ENCODE data around the gene ZFPL1.

The ZFPL1 gene

DNA sequence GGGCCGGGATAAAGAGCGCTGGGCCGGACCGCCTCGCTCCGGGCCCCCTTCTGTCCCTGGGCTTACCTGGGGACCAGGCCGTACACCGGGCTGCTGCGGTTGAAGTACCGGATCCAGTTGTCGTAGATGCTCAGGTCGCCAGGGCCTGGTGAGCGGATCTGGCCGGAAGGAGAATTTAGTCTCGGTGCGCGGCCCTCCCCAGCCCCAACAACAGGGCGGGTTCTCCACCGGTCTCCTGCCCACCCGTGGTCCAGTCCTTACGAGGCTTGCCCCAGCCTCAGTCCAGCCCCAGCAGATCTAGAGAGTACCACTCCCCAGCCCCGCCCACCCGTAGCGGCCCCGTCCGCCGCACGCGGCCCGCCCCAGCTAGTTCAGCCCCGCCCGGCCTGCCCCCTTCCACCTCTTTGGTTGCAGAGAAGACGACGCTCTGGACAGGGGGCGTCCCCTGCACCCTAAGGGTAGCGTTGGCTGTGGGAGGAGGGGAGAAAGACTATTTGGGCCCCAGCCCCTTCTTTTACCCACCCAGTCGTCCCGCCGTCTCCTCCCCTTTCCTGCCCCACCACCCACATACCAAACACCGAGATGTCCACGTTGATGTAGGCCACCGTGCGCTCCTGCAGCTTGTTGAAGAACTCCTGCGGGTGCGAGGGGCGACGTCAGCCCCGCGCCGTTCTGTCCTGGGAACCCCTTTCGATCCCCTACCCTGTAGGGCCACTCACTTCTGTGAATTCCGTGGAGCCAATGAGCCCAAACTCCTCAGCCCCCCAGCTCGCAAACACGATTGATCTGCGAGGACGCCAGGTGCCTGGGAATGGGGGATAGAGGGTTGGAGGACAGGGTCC lies 36.2 kb upstream of the ZFPL1 start:
- peaks cover 3% of the 10 kb centered on the region for H3K79me2 ChIP-seq (ENCODE audit: control insufficient read depth, insufficient read depth, low read length, unreplicated experiment)
- H3K36me3 ChIP-seq (ENCODE audit: insufficient read depth, low read length), result 0 out of 2 replicates have a peak, but pooled peaks cover 5% of the 10 kb centered on the region
- H3K4me3 ChIP-seq (ENCODE audit: low read depth, low read length), result peak overlapping the region; percentile 75
- H3K27ac ChIP-seq (ENCODE audit: low read depth, low read length), result no peak overlapping the region
- H3K4me1 ChIP-seq (ENCODE audit: control insufficient read depth, insufficient read depth, low read length, unreplicated experiment), result peaks cover 2% of the 10 kb centered on the region
- no peaks in the 10 kb centered on the region for H3K27me3 ChIP-seq (ENCODE audit: insufficient read depth, low read length)
- H2AFZ ChIP-seq (ENCODE audit: low read length, unreplicated experiment), result peak overlapping the region; percentile 83

DNA sequence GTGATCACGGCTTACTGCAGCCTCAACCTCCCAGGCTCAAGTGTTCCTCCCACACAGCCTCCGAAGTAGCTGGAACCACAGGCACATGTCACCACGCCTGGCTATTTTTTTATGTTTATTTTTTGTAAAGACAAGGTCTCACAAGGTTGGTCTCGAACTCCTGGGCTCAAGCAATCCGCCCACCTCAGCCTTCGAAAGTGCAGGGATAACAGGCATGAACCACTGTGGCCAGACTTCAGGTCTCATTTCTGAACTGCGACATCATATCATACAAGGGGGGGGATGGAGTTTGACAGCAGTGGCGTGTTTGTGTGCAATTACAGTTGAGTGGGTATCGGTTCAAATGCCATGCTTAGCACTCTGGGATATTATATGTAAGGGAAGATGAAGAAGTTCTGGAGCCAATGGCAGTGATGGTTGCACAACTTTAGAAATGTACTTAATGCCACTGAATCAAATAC lies 32.6 kb upstream of the ZFPL1 start:
- Histone ChIP-seq H3K36me3 (ENCODE audit: insufficient read depth, low read length) (no peaks in the 10 kb centered on the region), H3K4me1 (ENCODE audit: control insufficient read depth, insufficient read depth, low read length, unreplicated experiment) (no peaks in the 10 kb centered on the region), H3K4me3 (ENCODE audit: low read depth, low read length) (no peak overlapping the region), H3K79me2 (ENCODE audit: control insufficient read depth, insufficient read depth, low read length, unreplicated experiment) (no peaks in the 10 kb centered on the region), H3K27me3 (ENCODE audit: insufficient read depth, low read length) (no peaks in the 10 kb centered on the region), H2AFZ (ENCODE audit: low read length, unreplicated experiment) (no peak overlapping the region), H3K27ac (ENCODE audit: low read depth, low read length) (no peak overlapping the region)

DNA sequence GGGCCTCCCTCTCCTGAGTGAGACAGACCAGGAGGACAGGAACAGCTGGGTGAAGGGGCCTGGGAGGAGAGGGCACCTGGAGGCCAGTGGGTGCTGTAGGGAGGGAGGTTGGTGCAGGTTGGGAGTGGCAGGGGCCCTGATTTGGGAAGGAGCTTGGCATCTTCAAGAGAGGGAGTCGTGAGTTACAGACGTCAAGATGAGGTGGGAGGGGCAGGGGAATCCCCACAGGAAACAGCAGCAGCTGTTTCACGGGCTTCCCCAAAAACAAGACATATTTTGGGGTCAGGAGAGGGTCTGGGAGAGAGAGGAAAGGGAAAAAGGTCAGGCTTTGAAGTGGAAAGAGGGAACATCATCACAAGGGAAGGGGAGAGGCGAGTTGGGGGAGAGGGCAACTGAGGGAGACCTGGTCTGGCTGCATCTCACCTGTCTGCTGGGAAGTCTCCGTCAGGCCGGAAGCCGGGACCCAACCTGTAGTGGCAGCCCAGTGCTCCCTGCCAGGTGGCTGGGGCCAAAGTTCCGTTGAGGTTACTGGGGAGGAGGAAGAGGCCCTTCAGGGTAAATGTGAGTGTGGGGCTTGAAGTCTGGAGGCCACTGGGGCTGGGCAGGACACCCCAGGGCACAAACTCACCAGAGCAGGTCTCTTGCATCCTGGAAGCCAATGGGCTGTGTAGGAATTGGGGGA lies 30.1 kb upstream of the ZFPL1 start:
- no peaks in the 10 kb centered on the region for H3K79me2 ChIP-seq (ENCODE audit: control insufficient read depth, insufficient read depth, low read length, unreplicated experiment)
- H3K4me1 ChIP-seq (ENCODE audit: control insufficient read depth, insufficient read depth, low read length, unreplicated experiment), result no peaks in the 10 kb centered on the region
- H2AFZ ChIP-seq (ENCODE audit: low read length, unreplicated experiment), result no peak overlapping the region
- no peak overlapping the region for H3K27ac ChIP-seq (ENCODE audit: low read depth, low read length)
- H3K4me3 ChIP-seq (ENCODE audit: low read depth, low read length), result no peak overlapping the region
- no peaks in the 10 kb centered on the region for H3K36me3 ChIP-seq (ENCODE audit: insufficient read depth, low read length)
- H3K27me3 ChIP-seq (ENCODE audit: insufficient read depth, low read length), result no peaks in the 10 kb centered on the region

DNA sequence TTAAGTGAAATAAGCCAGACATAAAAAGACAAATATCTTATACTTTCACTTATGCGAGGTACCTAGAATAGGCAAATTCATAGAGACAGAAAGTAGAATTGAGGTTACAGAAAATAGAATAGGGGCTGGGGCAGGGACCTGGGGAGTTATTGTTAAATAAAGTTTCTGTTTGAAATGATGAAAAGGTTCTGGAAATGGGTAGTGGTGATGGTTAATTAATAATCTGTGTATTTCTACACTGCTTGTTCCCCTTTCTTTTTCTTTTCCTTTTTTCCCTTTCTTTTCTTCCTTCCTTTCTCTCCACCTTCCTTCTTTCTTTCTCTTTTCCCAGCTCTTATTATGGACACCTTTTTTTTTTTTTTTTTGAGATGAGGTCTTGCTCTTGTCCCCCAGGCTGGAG lies 28.5 kb upstream of the ZFPL1 start:
- Histone ChIP-seq H3K27me3 (ENCODE audit: insufficient read depth, low read length) (no peaks in the 10 kb centered on the region), H3K4me3 (ENCODE audit: low read depth, low read length) (no peak overlapping the region), H2AFZ (ENCODE audit: low read length, unreplicated experiment) (no peak overlapping the region), H3K79me2 (ENCODE audit: control insufficient read depth, insufficient read depth, low read length, unreplicated experiment) (no peaks in the 10 kb centered on the region), H3K4me1 (ENCODE audit: control insufficient read depth, insufficient read depth, low read length, unreplicated experiment) (no peaks in the 10 kb centered on the region), H3K36me3 (ENCODE audit: insufficient read depth, low read length) (no peaks in the 10 kb centered on the region), H3K27ac (ENCODE audit: low read depth, low read length) (no peak overlapping the region)

DNA sequence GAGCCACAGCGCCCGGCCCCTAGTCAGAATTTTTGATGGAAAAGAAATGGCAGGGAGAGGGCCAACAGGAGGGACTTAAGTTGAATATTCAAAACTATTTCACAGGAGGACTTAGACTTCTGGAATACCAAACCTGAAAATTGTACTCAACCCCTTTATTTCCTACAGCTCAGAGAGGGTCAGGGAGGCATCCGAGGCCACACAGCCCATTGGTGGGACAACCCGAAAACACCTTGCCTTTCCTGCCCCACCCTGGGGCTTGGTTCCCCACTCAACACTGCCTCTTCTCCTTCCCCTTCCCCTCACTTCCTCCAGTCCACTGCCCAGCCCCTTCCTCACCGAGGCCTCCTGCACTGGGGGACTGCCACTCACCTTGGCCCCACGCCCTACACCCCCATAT lies 27.0 kb upstream of the ZFPL1 start:
- Histone ChIP-seq H3K4me3 (ENCODE audit: low read depth, low read length) (no peak overlapping the region), H3K36me3 (ENCODE audit: insufficient read depth, low read length) (no peaks in the 10 kb centered on the region), H3K27ac (ENCODE audit: low read depth, low read length) (no peak overlapping the region), H3K4me1 (ENCODE audit: control insufficient read depth, insufficient read depth, low read length, unreplicated experiment) (no peaks in the 10 kb centered on the region), H2AFZ (ENCODE audit: low read length, unreplicated experiment) (no peak overlapping the region), H3K27me3 (ENCODE audit: insufficient read depth, low read length) (no peaks in the 10 kb centered on the region), H3K79me2 (ENCODE audit: control insufficient read depth, insufficient read depth, low read length, unreplicated experiment) (no peaks in the 10 kb centered on the region)

DNA sequence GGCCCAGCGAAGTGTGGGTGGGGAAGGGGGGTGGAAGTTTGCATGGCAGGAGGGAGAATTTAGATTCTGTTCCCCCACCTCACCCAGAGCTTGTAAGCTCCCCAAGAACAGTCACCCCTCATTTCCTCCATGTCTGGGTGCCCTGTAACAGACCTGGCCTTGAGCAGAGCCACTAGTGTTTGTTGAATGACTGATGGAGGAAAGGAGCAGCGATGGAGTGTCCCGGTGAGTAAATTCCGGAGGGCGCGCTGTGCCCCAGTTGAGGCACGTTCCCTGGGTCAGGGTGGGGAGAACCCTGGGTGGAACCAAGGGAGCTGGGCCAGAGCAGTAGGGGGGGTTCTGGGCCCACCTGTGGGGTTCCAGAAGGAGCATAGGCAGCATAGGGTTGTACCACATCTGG lies 26.5 kb upstream of the ZFPL1 start:
- Histone ChIP-seq H3K4me1 (ENCODE audit: control insufficient read depth, insufficient read depth, low read length, unreplicated experiment) (no peaks in the 10 kb centered on the region), H3K27ac (ENCODE audit: low read depth, low read length) (no peak overlapping the region), H3K27me3 (ENCODE audit: insufficient read depth, low read length) (no peaks in the 10 kb centered on the region), H2AFZ (ENCODE audit: low read length, unreplicated experiment) (no peak overlapping the region), H3K4me3 (ENCODE audit: low read depth, low read length) (no peak overlapping the region), H3K36me3 (ENCODE audit: insufficient read depth, low read length) (no peaks in the 10 kb centered on the region), H3K79me2 (ENCODE audit: control insufficient read depth, insufficient read depth, low read length, unreplicated experiment) (no peaks in the 10 kb centered on the region)

DNA sequence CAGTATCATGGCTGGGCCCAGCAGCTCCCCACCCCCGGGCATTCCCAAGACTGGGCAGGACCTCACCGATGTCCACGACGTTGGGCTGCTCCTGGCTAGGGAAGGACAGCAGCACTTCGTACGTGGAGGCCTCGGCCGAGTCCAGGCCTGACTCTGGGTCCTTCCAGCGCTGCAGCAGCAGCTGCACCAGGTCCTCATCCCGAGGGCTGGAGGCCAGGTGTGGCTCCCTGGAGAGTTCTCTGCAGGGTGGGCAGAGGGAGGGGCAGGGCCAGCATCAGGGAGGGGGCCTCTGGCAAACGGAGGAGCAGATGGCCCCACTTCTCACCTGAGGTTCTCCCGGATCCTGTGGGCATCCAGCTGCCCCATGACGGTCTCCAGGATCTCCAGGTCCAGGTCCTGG lies 26.0 kb upstream of the ZFPL1 start:
- Histone ChIP-seq H3K79me2 (ENCODE audit: control insufficient read depth, insufficient read depth, low read length, unreplicated experiment) (no peaks in the 10 kb centered on the region), H3K27me3 (ENCODE audit: insufficient read depth, low read length) (no peaks in the 10 kb centered on the region), H3K4me3 (ENCODE audit: low read depth, low read length) (no peak overlapping the region), H3K4me1 (ENCODE audit: control insufficient read depth, insufficient read depth, low read length, unreplicated experiment) (no peaks in the 10 kb centered on the region), H3K27ac (ENCODE audit: low read depth, low read length) (no peak overlapping the region), H2AFZ (ENCODE audit: low read length, unreplicated experiment) (no peak overlapping the region), H3K36me3 (ENCODE audit: insufficient read depth, low read length) (no peaks in the 10 kb centered on the region)

DNA sequence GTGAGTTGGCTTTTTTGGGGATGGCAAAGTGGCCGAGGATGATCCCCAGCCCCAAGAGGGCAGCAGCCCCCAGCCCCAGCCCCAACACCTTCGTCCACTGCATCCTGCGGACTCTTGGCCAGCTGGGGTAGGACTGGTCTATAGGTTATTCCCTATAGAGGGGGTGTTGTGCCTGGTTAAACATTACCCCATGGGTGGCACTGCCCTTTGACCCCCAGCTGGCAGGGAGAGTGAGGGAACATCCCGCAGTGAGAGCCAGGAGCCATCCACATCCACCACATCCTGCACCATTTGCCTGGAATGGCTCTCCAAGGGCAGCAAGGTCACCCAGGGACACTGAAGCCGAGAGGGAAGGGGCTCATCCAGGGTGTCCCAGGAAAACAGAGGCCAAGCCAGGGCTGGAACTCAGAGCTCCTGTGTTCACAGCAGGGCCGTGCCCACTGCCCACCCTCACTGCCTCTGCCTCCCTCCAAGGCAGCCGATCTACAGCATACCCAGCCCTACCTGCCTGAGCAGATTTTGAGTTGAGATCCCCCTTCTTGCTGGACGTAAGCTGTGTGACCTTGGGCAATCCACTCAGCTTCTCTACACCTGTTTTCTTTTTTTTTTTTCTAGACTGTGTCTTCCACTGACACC lies 25.5 kb upstream of the ZFPL1 start, which contains the start of gene NAALADL1:
TSS of gene NAALADL1 (minus strand) at position 135 of the 636 bp plus-strand sequence. CDS start at position 103, 32 bp downstream.
- no peaks in the 10 kb centered on the region for H3K36me3 ChIP-seq (ENCODE audit: insufficient read depth, low read length)
- H3K79me2 ChIP-seq (ENCODE audit: control insufficient read depth, insufficient read depth, low read length, unreplicated experiment), result no peaks in the 10 kb centered on the region
- no peak within 1 kb of the TSS for H3K4me3 ChIP-seq (ENCODE audit: low read depth, low read length)

DNA sequence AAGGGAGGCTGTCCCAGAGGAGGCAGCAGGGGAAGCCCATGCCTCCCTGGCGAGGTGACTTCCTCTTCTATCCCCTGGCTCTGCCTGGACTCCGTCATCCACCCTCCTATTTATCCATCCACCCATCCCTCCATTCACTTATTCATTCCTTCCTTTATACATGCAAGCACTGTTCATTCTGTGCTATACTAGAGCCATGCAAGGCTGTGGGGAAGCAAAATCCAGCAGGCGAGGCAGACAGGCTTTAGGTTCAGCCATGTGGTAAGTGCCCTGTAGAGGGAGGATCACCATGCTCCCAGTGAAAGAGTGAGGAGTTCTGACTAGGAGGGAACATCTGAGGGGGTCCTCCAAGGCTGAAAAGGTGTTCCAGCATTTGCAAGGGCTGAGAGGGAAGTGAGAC lies 24.5 kb upstream of the ZFPL1 start:
- Histone ChIP-seq H3K4me3 (ENCODE audit: low read depth, low read length) (no peak overlapping the region), H3K27me3 (ENCODE audit: insufficient read depth, low read length) (no peaks in the 10 kb centered on the region), H3K27ac (ENCODE audit: low read depth, low read length) (no peak overlapping the region), H3K36me3 (ENCODE audit: insufficient read depth, low read length) (no peaks in the 10 kb centered on the region), H3K79me2 (ENCODE audit: control insufficient read depth, insufficient read depth, low read length, unreplicated experiment) (no peaks in the 10 kb centered on the region), H3K4me1 (ENCODE audit: control insufficient read depth, insufficient read depth, low read length, unreplicated experiment) (no peaks in the 10 kb centered on the region), H2AFZ (ENCODE audit: low read length, unreplicated experiment) (no peak overlapping the region)

More for the DNA sequence above, 25.5 kb upstream of the ZFPL1 start, which contains the start of gene NAALADL1:
- no peaks in the 10 kb centered on the region for H3K27me3 ChIP-seq (ENCODE audit: insufficient read depth, low read length)
- H3K4me1 ChIP-seq (ENCODE audit: control insufficient read depth, insufficient read depth, low read length, unreplicated experiment), result no peaks in the 10 kb centered on the region
- no peak within 1 kb of the TSS for H3K27ac ChIP-seq (ENCODE audit: low read depth, low read length)
- no peak within 1 kb of the TSS for H2AFZ ChIP-seq (ENCODE audit: low read length, unreplicated experiment)

DNA sequence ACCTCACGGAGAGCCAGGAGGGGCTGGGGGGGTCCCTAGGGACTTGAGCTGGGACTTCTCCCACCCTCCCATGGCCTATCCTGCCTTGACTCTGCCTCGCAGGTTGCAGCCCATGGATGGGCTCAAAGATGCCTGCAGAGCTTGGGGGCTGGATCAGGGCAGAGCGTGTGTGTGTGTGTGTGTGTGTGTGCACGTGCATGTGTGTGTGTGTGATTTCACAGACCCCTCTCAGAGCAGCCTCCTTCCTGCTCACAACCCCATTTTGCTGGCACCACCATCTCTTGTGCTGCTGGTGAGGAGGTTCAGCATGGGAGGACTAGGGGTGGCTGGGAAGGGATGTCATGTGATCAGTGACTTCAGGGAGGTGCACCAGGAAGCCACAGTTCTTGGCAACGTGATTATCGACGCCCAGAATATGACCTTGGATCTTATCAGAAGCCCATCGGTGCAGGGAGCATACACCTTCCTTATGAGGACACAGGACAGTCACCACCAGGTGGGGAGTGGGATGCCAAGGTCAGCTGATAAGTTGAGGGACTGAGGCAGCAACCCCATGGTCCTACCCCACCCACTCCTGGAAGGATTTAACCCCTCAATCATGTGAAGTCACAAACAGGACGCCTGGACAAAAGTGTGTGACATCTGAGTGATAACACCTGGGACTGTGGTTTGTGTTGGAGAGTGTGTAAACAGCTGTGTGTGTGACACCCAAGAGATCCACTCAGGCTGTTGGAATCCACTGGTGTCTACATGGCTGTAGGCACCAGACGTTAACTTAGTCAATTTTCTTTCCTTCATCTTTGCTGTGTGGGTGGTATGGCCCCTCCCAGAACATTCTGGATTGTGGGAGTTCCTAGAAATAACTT lies 23.8 kb upstream of the ZFPL1 start:
- no peaks in the 10 kb centered on the region for H3K79me2 ChIP-seq (ENCODE audit: control insufficient read depth, insufficient read depth, low read length, unreplicated experiment)
- no peak overlapping the region for H3K27ac ChIP-seq (ENCODE audit: low read depth, low read length)
- no peaks in the 10 kb centered on the region for H3K36me3 ChIP-seq (ENCODE audit: insufficient read depth, low read length)
- H2AFZ ChIP-seq (ENCODE audit: low read length, unreplicated experiment), result no peak overlapping the region
- H3K4me3 ChIP-seq (ENCODE audit: low read depth, low read length), result no peak overlapping the region
- no peaks in the 10 kb centered on the region for H3K27me3 ChIP-seq (ENCODE audit: insufficient read depth, low read length)
- no peaks in the 10 kb centered on the region for H3K4me1 ChIP-seq (ENCODE audit: control insufficient read depth, insufficient read depth, low read length, unreplicated experiment)
